IMR-90 (cell line): ENCODE measurements around the gene RPN2. TPM values are rescaled to one million over a fixed set of nuclear protein-coding genes. Genes with fewer than 3 reads are reported as not detected.

Experiments used
- ATAC-seq: fragments of 200-7000 bp; cut with Tn5 transposase; 2 replicates; pipeline ENCODE4 v1.9.1; 2020; ENCODE audit warnings: low read depth, mild to moderate bottlenecking, moderate library complexity
- BruUV-seq: library from RNA; stranded (reverse); fragments of 400-500 nt; replicated peaks from 2 replicates; lab custom pipeline; 2021; lab: Mats Ljungman, UMichigan
- CTCF ChIA-PET: fragments of 300-600 bp; formaldehyde crosslinking; extraction: SDS; loops from one replicate; lab custom pipeline; 2021; ENCODE audit warnings: antibody characterized with exemption; lab: Yijun Ruan, JAX
- POLR2A ChIA-PET: fragments of 300-600 bp; sonication (Branson Sonifier 250); formaldehyde crosslinking; loops from one replicate; lab custom pipeline; 2022; ENCODE audit warnings: antibody characterized with exemption; ENCODE audit not compliant: unreplicated experiment; lab: Charles Lee
- DNase-seq: peaks from one replicate; pipeline ENCODE4 v3.0.0; 2013
- H2AFZ ChIP-seq: replicated peaks from 2 replicates; pipeline ENCODE3; 2013; ENCODE audit warnings: low read length, mild to moderate bottlenecking; ENCODE audit not compliant: poor library complexity
- H2AK5ac ChIP-seq: 2 replicates; pipeline ENCODE4 v1.6.1; 2013; ENCODE audit warnings: low read depth, low read length, inconsistent platforms
- H2AK9ac ChIP-seq: replicated peaks from 2 replicates; pipeline ENCODE3; 2013; ENCODE audit warnings: mild to moderate bottlenecking, low read depth, low read length, moderate library complexity; ENCODE audit not compliant: poor library complexity
- H2BK120ac ChIP-seq: 2 replicates; pipeline ENCODE4 v1.6.1; 2013; ENCODE audit warnings: low read depth, low read length, inconsistent platforms
- H2BK15ac ChIP-seq: 3 replicates; pipeline ENCODE4 v1.6.1; 2013; ENCODE audit warnings: low read depth, low read length, inconsistent platforms
- H2BK20ac ChIP-seq: 2 replicates; pipeline ENCODE4 v1.6.1; 2013; ENCODE audit warnings: low read depth, mild to moderate bottlenecking, inconsistent platforms, low read length, moderate library complexity
- H2BK5ac ChIP-seq: 2 replicates; pipeline ENCODE4 v1.6.1; 2013; ENCODE audit warnings: mild to moderate bottlenecking, low read depth, low read length, inconsistent platforms; ENCODE audit not compliant: poor library complexity, severe bottlenecking
- H3K14ac ChIP-seq: replicated peaks from 2 replicates; pipeline ENCODE4 v1.6.1; 2013; ENCODE audit warnings: low read depth, low read length, inconsistent platforms
- H3K18ac ChIP-seq: 2 replicates; pipeline ENCODE4 v1.6.1; 2013; ENCODE audit warnings: low read depth, low read length, control low read depth
- H3K23ac ChIP-seq: 2 replicates; pipeline ENCODE4 v1.6.1; 2013; ENCODE audit warnings: low read depth, low read length, inconsistent platforms
- H3K27ac ChIP-seq: 2 replicates; pipeline ENCODE4 v1.5.1; 2013; ENCODE audit warnings: mild to moderate bottlenecking, control low read depth, low read length; ENCODE audit not compliant: insufficient read depth
- H3K27me3 ChIP-seq: 2 replicates; pipeline ENCODE4 v1.6.1; 2013; ENCODE audit warnings: low read length; ENCODE audit not compliant: control insufficient read depth, insufficient read depth
- H3K36me3 ChIP-seq: 2 replicates; pipeline ENCODE4 v1.6.1; 2013; ENCODE audit warnings: low read length, mixed read lengths; ENCODE audit not compliant: control insufficient read depth, insufficient read depth
- H3K4ac ChIP-seq: 2 replicates; pipeline ENCODE4 v1.6.1; 2013; ENCODE audit warnings: low read depth, low read length, inconsistent platforms
- H3K4me1 ChIP-seq: 2 replicates; pipeline ENCODE4 v1.6.1; 2013; ENCODE audit warnings: low read length, mixed read lengths; ENCODE audit not compliant: control insufficient read depth, insufficient read depth
- H3K4me2 ChIP-seq: 2 replicates; pipeline ENCODE4 v1.6.1; 2013; ENCODE audit warnings: low read depth, mild to moderate bottlenecking, control low read depth, low read length, moderate library complexity
- H3K4me3 ChIP-seq: 2 replicates; pipeline ENCODE4 v1.5.1; 2013; ENCODE audit warnings: low read depth, mild to moderate bottlenecking, control low read depth, low read length, moderate library complexity; ENCODE audit not compliant: insufficient read depth
- H3K56ac ChIP-seq: 2 replicates; pipeline ENCODE4 v1.6.1; 2013; ENCODE audit warnings: low read length, inconsistent platforms; ENCODE audit not compliant: insufficient read depth; ENCODE audit errors: extremely low read depth
- H3K79me1 ChIP-seq, 2 experiments: 2 replicates each; pipeline ENCODE4 v1.6.1; 2013; ENCODE audit warnings: low read length in 2 of 2, inconsistent platforms in 1 of 2, low read depth in 1 of 2
- H3K9ac ChIP-seq: 2 replicates; pipeline ENCODE4 v1.6.1; 2013; ENCODE audit warnings: low read depth, low read length, control low read depth
- H3K9me1 ChIP-seq: 2 replicates; pipeline ENCODE4 v1.6.1; 2013; ENCODE audit warnings: low read length, inconsistent platforms; ENCODE audit not compliant: insufficient read depth
- H3K9me3 ChIP-seq: 2 replicates; pipeline ENCODE4 v1.6.1; 2013; ENCODE audit warnings: low read length; ENCODE audit not compliant: control insufficient read depth, insufficient read depth
- H4K20me1 ChIP-seq: 2 replicates; pipeline ENCODE4 v1.6.1; 2013; ENCODE audit warnings: low read length, inconsistent platforms; ENCODE audit not compliant: insufficient read depth
- H4K5ac ChIP-seq: 2 replicates; pipeline ENCODE4 v1.6.1; 2013; ENCODE audit warnings: mild to moderate bottlenecking, low read depth, low read length, control low read depth
- H4K8ac ChIP-seq, 2 experiments: 2 replicates each; pipeline ENCODE4 v1.6.1; 2013; ENCODE audit warnings: low read depth in 2 of 2, low read length in 2 of 2, control low read depth in 1 of 2, inconsistent platforms in 1 of 2
- H4K91ac ChIP-seq: 2 replicates; pipeline ENCODE4 v1.6.1; 2013; ENCODE audit warnings: low read depth, low read length, inconsistent platforms; ENCODE audit not compliant: insufficient read depth
- CEBPB ChIP-seq: IDR thresholded peaks from 2 replicates; pipeline ENCODE4 v1.6.1; 2012; ENCODE audit warnings: low read depth, low read length, improper control_type of control experiment
- NFE2L2 ChIP-seq: fragments of 150-350 bp; IDR thresholded peaks from 2 replicates; pipeline ENCODE4 v1.6.1; 2016; ENCODE audit warnings: low read depth, mild to moderate bottlenecking, low read length
- WGBS, 2 experiments: methylation state at CpG; one replicate each; pipeline versions ENCODE4 v1.1.5 to v1.1.7; 2013; ENCODE audit warnings: missing lambda C conversion rate in 2 of 2; ENCODE audit not compliant: insufficient read length in 1 of 2; ENCODE audit errors: extremely low coverage in 2 of 2; 5-methylcytosine and 5-hydroxymethylcytosine counted together
- dilution Hi-C: fragments of 300-500 bp; cut with HindIII; formaldehyde crosslinking; loops from one replicate; pipeline ENCODE4 v1.14.3; 2018; ENCODE audit warnings: low sequenced_read_pairs; ENCODE audit not compliant: unreplicated experiment
- in situ Hi-C: fragments of 300-500 bp; cut with MboI; formaldehyde crosslinking; loops from 3 replicates; pipeline ENCODE4 v1.14.3; 2019; ENCODE audit warnings: low sequenced_read_pairs, inconsistent platforms, mixed read lengths
- intact Hi-C: fragments of 100-400 bp; cut with micrococcal nuclease; formaldehyde crosslinking; loops from 2 replicates; pipeline ENCODE4 v1.10.0; 2022
- polyA plus RNA-seq, 3 experiments: library from polyadenylated mRNA; depleted of rRNA; stranded (reverse); fragments of >200 nt; gene quantifications; 2 replicates each; pipeline ENCODE4 v1.2.3, GENCODE V29; 2012; ENCODE audit warnings: low replicate concordance in 1 of 3
- total RNA-seq: library from RNA; depleted of rRNA; stranded (reverse); fragments of >200 nt; gene quantifications from 2 replicates; pipeline ENCODE4 v1.2.3, GENCODE V29; 2012

Gene RPN2
- total and polyA plus RNA-seq, 2 of the 4 experiments (the other 2 are of a cell fraction) = 305 to 481 TPM

DNA sequence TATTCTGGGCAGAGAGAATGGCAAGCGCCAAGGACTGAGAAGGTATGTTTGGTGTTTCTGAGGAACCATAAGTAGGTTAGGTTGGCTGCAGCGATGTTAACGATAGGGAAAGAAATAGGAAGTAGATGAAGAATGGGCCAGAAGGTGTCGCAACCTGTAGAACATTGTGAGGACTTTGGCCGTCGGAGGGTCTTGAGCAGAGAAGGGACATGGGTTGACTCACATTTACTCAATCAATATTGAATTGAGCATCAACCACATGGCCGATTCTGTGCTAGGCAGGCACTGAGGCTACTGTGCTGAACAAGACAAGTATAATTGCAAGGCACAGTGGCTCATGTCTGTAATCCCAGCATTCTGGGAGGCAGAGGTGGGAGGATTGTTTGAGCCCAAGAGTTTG lies 26.8 kb upstream of the RPN2 start:
- H2AFZ ChIP-seq = no peak overlapping the region
- no peak overlapping the region for H4K8ac ChIP-seq
- peak overlapping the region; percentile 50 for H2AK9ac ChIP-seq
- TF ChIP-seq CEBPB (0 out of 2 replicates have a peak, but pooled peaks have one; percentile 14), NFE2L2 (no peak)
- DNase-seq = no peak
- no peak overlapping the region for H3K27ac ChIP-seq
- H2BK15ac ChIP-seq = no peak overlapping the region
- 97% methylated on average over 6 of the region's 7 CpGs; no CpG with 5 or more reads in 1 of the 2 experiments for WGBS, 2 experiments
- no peak overlapping the region for H2BK120ac ChIP-seq
- ATAC-seq = no peak
- in situ Hi-C loops = no loop called here
- H3K4me3 ChIP-seq = no peak overlapping the region
- no peaks in the 10 kb centered on the region for H3K9me1 ChIP-seq
- H3K18ac ChIP-seq = no peak overlapping the region
- H2BK20ac ChIP-seq = no peak overlapping the region
- no peak overlapping the region for H3K4ac ChIP-seq
- no peak overlapping the region for H3K23ac ChIP-seq
- no peak overlapping the region for H4K91ac ChIP-seq
- no peak overlapping the region for H4K5ac ChIP-seq
- BruUV-seq = no TSS peak
- H4K20me1 ChIP-seq = no peaks in the 10 kb centered on the region
- dilution Hi-C loops = no loop called here
- H3K4me1 ChIP-seq = no peaks in the 10 kb centered on the region
- H3K79me1 ChIP-seq = no peaks in the 10 kb centered on the region
- H2AK5ac ChIP-seq = no peak overlapping the region
- H2BK5ac ChIP-seq = no peak overlapping the region
- intact Hi-C loops = no loop called here
- no peak overlapping the region for H3K56ac ChIP-seq
- POLR2A ChIA-PET = no interaction called here
- no peak overlapping the region for H3K4me2 ChIP-seq
- no peak overlapping the region for H3K14ac ChIP-seq
- H3K27me3 ChIP-seq = no peaks in the 10 kb centered on the region
- no peak overlapping the region for H3K9ac ChIP-seq
- CTCF ChIA-PET = no interaction called here
- no peaks in the 10 kb centered on the region for H3K9me3 ChIP-seq
- H3K36me3 ChIP-seq = no peaks in the 10 kb centered on the region
